ENCODE results near the gene LMO3.

The LMO3 gene

DNA sequence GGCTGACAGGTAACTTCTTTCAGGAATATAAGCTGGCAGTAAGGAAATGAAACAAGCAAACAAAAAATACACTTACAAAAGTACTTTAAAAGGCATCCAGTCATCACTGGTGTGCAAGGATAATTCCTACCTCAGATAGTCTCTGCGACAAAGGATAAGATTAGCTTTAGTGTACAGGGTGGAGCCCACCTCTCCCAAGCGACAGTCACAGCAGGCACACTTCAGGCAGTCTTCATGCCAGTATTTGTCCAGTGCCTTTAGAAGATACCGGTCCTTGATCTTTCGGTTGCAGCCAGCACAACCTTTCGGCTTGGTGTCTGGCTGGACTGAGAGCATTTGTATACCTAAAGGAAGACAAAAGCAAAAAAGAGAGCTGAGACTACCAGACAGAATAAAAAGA, 5.4 kb downstream of the LMO3 start:
- no peak for DNase-seq (ENCODE audit: low read depth in 3 of 3)

DNA sequence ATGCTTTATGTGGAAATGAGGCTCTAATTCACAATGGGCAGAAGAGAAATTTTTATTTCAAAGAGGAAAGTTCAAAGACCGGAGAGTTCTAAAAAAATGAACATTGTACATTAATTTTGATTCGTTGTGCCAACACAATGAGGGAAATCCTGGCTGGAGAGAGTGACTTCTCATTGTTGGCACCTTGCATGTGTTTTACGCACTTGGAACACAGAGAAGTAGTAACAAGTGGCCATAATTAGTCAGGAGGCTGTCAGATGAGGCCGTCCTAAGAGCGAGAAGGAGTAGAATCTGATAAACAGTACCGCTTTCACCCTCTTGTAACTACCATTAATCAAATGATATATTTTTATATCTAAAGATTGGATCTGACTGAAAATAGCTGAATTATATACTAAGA, 6.9 kb downstream of the LMO3 start:
- no peak for DNase-seq (ENCODE audit: low read depth in 3 of 3)

- no peak for DNase-seq (ENCODE audit: low read depth in 3 of 3)
These were observed 11.2 kb downstream of the LMO3 start for GRCh38 chr12:16594797-16595196.

DNA sequence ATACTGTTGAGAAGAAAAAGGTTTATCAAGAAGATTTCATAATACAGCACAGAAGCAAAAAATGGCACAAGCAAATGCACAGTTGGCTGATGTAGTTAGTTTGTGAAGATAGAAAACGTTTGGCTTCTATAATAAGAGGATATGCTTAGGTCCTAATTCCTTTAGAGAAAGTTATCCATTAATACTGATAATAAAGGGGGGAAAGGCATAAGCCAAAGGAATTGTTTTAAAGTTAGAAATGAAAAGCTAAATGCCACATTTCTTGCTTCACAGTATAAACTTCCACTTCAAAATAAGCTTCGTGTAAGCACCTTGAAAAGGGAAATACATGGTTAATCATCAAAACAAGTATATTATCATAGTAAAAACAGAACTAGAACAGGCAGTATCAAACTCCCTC, 12.4 kb downstream of the LMO3 start:
- DNase-seq (ENCODE audit: low read depth in 3 of 3) = no peak

DNA sequence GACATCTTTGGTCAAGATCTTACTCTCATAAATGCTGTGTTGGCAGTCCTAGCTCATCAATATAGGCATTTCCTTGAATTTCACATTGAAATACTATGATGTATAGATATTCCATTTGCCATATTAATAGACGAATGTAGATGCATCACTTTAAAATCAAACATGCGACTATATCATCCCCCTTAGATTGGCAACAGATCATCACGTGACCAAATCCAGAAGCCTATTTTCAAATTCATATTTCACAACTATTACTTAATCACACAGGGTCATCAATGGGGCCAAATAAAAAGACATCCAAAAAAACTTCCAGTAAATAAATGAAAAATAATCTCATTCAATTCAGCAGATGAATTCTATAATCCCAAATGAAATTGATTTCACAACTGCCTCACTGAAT, 15.3 kb downstream of the LMO3 start:
- no peak for DNase-seq (ENCODE audit: low read depth in 3 of 3)

DNA sequence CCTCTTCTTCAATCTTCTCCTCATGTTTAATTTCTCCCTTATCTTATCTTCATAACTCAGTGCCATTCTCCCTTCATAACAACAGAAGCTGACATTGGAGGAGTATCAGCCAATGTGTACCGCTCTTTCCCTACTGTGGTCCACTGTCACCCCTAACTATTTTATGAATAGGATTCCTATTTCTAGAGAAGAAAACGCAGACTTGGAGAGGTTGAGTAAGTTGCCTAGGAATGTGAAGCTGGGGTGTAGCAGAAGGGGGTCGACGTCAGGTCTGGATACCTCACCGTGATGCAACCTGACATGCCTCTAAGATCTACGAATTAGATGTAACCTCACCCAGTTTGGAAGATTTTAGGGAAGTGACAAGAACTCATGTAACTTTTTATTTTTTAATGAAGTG, 17.1 kb downstream of the LMO3 start:
- DNase-seq (ENCODE audit: low read depth in 3 of 3) = no peak

DNA sequence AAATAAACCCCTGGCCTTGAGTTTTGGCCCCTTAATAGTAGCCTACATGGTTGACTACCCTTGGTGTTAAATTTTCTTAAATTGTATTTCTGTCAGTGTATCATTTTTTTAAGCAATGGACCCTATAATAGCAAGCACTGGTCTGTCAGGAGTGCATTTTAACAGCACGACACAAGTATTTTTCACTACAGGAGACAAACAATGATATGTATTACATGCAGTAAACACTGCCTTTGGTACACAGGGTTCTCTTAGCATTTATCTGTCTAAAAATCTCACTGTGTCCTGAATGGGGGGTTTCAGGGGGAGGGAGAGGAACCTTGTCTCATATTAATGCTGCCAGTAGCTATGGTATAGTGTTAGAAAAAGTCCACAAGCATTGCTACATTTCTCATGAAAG, 18.4 kb downstream of the LMO3 start:
- no peak for DNase-seq (ENCODE audit: low read depth in 3 of 3)

DNA sequence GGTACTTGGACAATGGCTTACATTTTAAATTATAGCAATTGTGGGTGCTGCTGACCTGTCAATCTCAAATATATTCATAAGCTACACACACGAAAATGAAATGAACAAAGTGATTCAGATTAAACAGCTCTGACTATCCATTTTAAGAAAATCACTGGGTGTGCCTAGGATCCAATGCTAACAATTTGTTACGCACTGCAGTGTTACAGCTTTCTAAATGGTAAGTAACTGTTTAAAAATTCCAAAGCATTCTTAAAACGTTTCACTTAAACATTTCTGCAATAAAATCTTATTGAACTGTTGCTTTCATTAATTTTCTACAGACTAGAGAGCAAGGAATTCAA, 18.9 kb downstream of the LMO3 start:
- no peak for DNase-seq (ENCODE audit: low read depth in 3 of 3)

GRCh38 chr12:16586350-16587109, 19.4 kb downstream of the LMO3 start:
- no peak for DNase-seq (ENCODE audit: low read depth in 3 of 3)

- no peak for DNase-seq (ENCODE audit: low read depth in 3 of 3)
These were observed 20.2 kb downstream of the LMO3 start for GRCh38 chr12:16585781-16586180.

- DNase-seq (ENCODE audit: low read depth in 3 of 3) = no peak
These were observed 21.8 kb downstream of the LMO3 start for GRCh38 chr12:16583969-16584745.

GRCh38 chr12:16581416-16581815, 24.5 kb downstream of the LMO3 start:
- DNase-seq (ENCODE audit: low read depth in 3 of 3) = no peak

DNA sequence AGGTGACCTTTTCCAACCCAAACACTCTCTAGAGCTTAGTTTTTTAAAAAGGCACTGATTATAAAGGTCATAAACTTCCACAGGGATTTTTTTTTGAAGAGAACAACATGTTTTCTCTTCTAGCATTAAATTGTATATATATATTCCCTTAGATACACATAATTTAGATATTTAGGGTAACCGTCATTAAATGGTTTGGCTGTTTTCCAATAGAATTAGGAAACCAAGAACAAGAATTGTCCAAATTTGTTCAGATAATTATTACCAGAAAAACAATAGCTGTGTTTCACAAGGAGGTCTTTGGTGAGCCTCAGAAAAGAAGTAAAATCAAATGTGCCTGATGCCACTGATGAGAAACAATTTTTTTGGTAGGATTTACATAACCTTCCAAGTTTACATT, 26.9 kb downstream of the LMO3 start:
- DNase-seq (ENCODE audit: low read depth in 3 of 3) = no peak

DNA sequence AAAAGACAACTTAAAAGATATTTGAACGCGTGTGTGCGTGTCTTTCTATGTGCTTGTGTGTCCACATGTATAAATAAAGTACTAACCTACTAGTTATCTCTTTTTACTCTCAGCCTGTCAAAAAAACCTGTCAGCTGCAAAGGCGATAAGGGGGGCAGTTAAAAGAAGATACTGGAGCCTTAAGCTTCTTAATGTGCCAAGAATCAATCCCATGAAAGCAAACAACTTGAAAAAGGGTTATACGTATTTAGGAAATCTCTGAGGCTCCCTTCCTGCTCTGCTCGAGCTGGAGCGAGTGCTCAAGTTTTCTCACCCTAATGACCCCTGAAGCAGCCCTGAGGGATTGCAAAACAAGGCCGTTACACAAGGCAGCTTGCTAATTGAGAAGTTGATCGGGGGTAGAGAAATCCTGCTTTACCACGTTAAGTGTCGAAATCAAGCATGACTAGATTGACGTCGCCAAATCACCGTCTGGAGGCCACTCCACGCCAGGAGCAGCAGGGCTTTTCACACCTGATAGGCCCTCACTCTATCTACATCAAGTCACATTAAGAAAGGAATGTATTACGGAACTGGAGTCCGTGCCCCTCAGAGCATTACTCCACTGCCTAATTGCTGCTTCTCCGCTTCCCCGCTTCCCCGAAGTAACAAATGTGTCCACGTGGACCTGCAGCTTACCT, 32.4 kb downstream of the LMO3 start:
- DNase-seq (ENCODE audit: low read depth in 3 of 3) = no peak

DNA sequence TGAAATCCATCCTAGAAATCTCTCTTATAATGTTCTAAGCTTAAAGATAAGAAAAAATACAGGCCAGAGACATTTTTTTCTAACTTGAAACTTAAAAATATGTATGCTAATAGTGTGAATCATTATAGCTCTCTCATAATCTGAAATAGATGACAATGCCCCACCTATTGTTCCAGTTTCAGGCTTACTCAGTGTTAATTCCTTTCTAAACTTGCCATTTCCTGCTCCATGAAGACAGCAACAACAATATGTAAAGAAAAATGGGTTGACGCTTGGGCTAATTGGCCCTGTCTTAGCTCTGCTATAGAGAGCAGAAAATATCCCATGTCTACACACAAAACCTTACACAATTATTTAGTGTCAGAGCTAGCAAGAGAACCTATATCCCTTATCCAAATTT, 37.1 kb downstream of the LMO3 start:
- DNase-seq (ENCODE audit: low read depth in 3 of 3) = no peak

DNA sequence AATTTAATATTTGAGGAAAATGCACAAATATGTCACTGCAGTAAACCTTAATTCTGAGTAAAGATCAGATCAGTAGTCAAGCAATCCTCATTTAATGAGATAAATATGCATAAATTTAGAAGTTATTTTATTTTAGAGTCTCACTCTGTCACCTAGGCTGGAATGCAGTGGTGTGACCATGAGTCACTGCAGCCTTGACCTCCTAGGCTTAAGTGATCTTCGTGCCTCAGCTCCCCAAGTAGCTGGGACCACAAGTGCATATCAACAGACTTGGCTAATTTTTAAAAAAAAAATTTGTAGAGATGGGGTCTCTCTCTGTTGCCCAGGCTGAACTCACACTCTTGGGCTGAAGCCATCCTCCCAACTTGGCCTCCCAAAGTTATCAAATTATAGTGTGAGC, 41.3 kb downstream of the LMO3 start:
- DNase-seq (ENCODE audit: low read depth in 3 of 3) = no peak

DNA sequence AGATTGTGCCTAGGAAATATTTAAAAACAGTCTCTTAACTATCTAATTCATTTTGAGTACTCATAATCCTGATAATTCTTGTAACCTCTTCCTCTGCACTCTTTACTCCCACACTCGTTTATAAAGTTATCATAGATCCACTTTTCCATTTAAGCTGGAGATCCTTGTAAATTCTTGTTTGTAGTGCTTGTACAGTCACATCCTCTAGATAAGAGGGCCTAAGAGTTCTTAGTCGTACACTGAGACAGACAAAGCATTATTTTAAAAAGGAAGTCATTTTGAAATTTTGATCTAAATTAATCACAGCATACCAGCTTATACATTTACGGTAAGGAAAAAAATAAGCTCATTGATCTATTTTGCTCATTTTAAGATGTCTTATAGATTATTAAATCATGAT, 42.5 kb downstream of the LMO3 start:
- DNase-seq (ENCODE audit: low read depth in 3 of 3) = no peak

- no peak for DNase-seq (ENCODE audit: low read depth in 3 of 3)
These were observed 43.0 kb downstream of the LMO3 start for GRCh38 chr12:16562921-16563320.

DNA sequence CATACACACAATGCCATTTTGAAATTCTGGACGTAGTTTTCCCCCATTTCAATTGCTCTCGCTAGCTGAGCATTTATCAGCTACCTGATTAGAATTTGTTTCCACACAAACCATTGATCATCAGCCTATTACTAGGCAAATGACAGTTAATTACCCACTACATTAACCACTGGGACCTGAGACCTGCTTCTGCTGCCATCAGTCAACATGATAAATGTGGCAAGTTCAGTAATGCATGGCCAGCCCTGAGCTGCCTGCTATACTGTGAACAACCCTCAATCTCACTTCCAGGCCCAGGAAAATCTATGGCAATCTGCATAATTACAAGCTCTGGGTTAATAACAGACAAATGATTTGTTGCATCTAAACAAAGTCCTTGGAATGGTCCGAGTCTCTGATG, 43.5 kb downstream of the LMO3 start:
- no peak for DNase-seq (ENCODE audit: low read depth in 3 of 3)

GRCh38 chr12:16560273-16560672, 45.7 kb downstream of the LMO3 start:
- no peak for DNase-seq (ENCODE audit: low read depth in 3 of 3)

- DNase-seq (ENCODE audit: low read depth in 3 of 3) = no peak
These were observed 50.3 kb downstream of the LMO3 start for GRCh38 chr12:16555630-16556029.

- DNase-seq (ENCODE audit: low read depth in 3 of 3) = no peak
These were observed 52.5 kb downstream of the LMO3 start for GRCh38 chr12:16553457-16553856.

DNA sequence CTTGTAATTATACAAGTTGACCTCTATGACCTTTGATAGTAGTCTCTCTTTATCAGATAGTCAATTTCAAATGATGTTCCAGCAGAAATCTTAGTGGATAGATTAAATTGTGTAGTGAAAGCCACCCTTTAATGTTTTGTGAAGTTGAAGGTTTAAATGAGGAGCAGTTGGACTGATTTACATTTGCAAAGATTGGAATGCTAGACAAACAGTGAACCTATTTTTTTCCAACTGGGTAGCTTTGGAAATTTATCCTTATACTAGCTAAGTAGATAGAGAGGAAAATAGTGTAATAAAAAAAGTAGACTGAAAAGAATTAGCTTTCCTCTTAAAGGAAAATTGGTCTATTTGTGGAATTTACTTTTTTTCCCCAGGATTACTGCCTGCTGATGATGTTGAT, 53.7 kb downstream of the LMO3 start:
- DNase-seq (ENCODE audit: low read depth in 3 of 3) = no peak
